Activated B cell treated with CpG ODN at 0.5 μM for 24 hours (primary cell): ENCODE results near the gene VEZT. TPM values are rescaled to one million over a fixed set of nuclear protein-coding genes. Genes with fewer than 3 reads are reported as not detected.
"Not testable (repeated sequence)": the region's sequence is repeated elsewhere in the genome, so short reads cannot be mapped to it uniquely, and the experiment has no call there.

Experiments
- ATAC-seq: fragments of 200-7000 bp; cut with Tn5 transposase; one replicate; pipeline ENCODE4 v1.10.0; 2021; ENCODE audit warnings: low read depth, mild to moderate bottlenecking, moderate library complexity
- CTCF ChIA-PET: fragments of 350-600 bp; sonication (Branson Sonifier 250); formaldehyde crosslinking; loops from one replicate; lab custom pipeline; 2021; ENCODE audit warnings: antibody characterized with exemption; lab: Charles Lee
- POLR2A ChIA-PET: fragments of 350-600 bp; sonication (Branson Sonifier 250); formaldehyde crosslinking; loops from one replicate; lab custom pipeline; 2021; ENCODE audit warnings: antibody characterized with exemption; lab: Charles Lee
- DNase-seq: peaks from one replicate; pipeline ENCODE4 v3.0.0; 2022
- H3K27ac Mint-ChIP-seq: one replicate; pipeline ENCODE4 v1.8.0; 2020; ENCODE audit warnings: mixed read lengths
- H3K27me3 Mint-ChIP-seq: one replicate; pipeline ENCODE4 v1.8.0; 2021; ENCODE audit warnings: mixed read lengths
- H3K36me3 Mint-ChIP-seq: one replicate; pipeline ENCODE4 v1.8.0; 2021; ENCODE audit warnings: low read depth, mixed read lengths
- H3K4me1 Mint-ChIP-seq: one replicate; pipeline ENCODE4 v1.8.0; 2021; ENCODE audit warnings: mixed read lengths
- H3K4me3 Mint-ChIP-seq: one replicate; pipeline ENCODE4 v1.8.0; 2020; ENCODE audit warnings: mild to moderate bottlenecking, mixed read lengths
- H3K9me3 Mint-ChIP-seq: one replicate; pipeline ENCODE4 v1.8.0; 2020; ENCODE audit warnings: mixed read lengths
- intact Hi-C: fragments of 100-400 bp; cut with micrococcal nuclease; formaldehyde crosslinking; loops from one replicate; pipeline ENCODE4 v1.15.1; 2024
- total RNA-seq: library from RNA; stranded (reverse); gene quantifications from 2 replicates; pipeline ENCODE4 v1.2.3, GENCODE V29; 2022
- TF ChIP-seq, protein P1 (sequence below): fragments of 200-600 bp; IDR thresholded peaks from one replicate; pipeline ENCODE4 v1.8.0; 2022; ENCODE audit warnings: antibody characterized with exemption, mild to moderate bottlenecking

The VEZT gene
- total RNA-seq, 1 donor from 2014 or later: 58.7 TPM

DNA sequence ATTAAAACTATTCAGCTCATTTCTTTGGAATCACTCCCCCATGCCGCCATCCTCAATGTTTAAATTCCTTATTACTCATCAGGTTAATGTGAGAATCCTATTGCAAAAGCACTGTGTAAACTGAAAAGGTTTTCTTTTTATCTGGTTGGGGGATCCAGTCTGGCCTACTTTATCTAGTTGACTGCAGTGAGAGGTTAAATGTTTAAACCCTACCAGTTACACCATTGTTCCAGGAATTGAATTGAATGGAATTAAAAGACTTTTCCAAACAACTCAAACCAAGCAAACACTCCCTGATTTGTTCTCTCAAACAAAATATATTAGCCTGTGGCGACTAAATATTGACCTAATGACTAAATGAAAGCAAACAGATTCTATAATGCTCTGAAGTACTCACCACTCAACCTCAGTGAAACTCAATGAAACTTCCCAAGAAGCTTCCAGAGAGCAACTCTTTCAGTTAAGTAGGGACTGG lies 100.5 kb downstream of the VEZT start:
- Mint-ChIP-seq H3K4me1 (no peaks in the 10 kb centered on the region), H3K36me3 (no peaks in the 10 kb centered on the region), H3K27me3 (peaks cover 2% of the 10 kb centered on the region), H3K27ac (no peak overlapping the region), H3K9me3 (no peaks in the 10 kb centered on the region), H3K4me3 (no peak overlapping the region)
- no peak for ATAC-seq
- CTCF ChIA-PET: no interaction called here
- POLR2A ChIA-PET: no interaction called here
- intact Hi-C loops: no loop called here
- TF ChIP-seq, protein P1, sequence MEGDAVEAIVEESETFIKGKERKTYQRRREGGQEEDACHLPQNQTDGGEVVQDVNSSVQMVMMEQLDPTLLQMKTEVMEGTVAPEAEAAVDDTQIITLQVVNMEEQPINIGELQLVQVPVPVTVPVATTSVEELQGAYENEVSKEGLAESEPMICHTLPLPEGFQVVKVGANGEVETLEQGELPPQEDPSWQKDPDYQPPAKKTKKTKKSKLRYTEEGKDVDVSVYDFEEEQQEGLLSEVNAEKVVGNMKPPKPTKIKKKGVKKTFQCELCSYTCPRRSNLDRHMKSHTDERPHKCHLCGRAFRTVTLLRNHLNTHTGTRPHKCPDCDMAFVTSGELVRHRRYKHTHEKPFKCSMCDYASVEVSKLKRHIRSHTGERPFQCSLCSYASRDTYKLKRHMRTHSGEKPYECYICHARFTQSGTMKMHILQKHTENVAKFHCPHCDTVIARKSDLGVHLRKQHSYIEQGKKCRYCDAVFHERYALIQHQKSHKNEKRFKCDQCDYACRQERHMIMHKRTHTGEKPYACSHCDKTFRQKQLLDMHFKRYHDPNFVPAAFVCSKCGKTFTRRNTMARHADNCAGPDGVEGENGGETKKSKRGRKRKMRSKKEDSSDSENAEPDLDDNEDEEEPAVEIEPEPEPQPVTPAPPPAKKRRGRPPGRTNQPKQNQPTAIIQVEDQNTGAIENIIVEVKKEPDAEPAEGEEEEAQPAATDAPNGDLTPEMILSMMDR: no peak
- DNase-seq: no peak

DNA sequence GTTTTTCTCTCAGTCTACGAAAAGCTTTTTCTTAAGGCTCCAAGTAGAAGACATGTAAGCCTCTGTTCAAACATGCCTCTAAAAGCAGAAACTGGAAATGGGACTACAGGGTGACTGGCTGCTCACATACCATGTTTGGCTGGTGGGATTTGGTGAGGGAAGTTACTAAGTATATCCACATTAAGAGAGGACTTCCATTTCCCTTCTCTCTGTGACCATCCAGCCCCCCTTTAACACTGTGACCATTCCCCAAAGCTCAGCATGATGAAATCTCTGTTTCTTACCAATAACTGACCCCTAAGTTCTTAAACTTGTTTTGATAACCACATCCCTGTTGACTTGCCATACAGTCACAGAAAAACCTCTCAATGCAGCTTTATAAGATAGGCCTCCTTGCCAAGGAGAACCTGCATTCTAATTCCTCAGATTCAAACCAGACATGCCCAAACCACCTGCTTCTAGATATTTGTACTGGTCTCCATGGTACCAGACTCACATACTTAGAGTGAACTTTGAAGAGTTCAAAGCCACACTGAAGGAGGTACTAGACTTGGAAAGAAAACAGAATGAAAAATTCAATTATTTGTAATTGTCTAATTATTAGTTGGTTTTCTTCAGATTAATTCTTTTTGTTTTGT lies 102.2 kb downstream of the VEZT start:
- TF ChIP-seq, protein P1: no peak

DNA sequence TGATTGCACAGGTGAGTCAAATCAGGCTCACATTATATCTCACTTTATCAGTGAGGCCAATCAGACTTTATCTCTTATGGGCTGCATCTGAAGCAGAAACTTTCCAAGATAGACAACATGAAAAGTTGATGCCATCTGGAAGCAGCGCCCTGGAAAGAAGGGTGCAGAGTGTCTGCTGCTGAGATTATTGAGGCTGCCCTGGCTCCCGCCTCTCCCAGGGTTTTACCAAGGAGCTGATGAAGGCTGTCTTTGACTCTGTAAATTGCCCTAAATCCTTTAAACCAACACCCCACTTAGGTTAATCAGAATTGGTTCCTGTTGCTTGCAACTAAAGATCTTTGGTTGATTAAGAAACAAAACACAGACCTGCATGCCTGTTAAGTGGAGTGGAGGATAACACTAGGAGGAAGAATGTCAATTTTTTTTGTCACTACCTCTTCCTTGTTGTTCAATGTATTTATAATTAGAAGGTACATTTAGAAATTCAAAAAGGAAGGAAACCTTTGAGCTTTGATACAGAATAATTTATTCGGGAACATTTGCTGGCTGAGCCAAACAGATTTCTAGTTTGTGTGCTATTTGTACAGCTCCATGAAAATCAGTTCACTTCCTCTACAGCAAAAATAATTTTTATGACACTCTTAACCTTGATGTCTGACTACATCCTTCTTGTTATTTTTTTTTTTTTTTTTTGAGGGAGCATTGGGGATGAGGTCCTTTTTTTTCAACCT lies 104.1 kb downstream of the VEZT start:
- ChIA-PET CTCF (no interaction called here), POLR2A (no interaction called here)
- H3K27ac Mint-ChIP-seq: no peak overlapping the region
- H3K27me3 Mint-ChIP-seq: peaks cover 2% of the 10 kb centered on the region
- intact Hi-C loops: no loop called here
- ATAC-seq (no peak), DNase-seq (no peak)
- no peak overlapping the region for H3K4me3 Mint-ChIP-seq
- no peaks in the 10 kb centered on the region for H3K4me1 Mint-ChIP-seq
- no peaks in the 10 kb centered on the region for H3K9me3 Mint-ChIP-seq
- TF ChIP-seq, protein P1: no peak
- no peaks in the 10 kb centered on the region for H3K36me3 Mint-ChIP-seq

More for the DNA sequence above, 102.2 kb downstream of the VEZT start:
- H3K36me3 Mint-ChIP-seq: no peaks in the 10 kb centered on the region
- no peaks in the 10 kb centered on the region for H3K4me1 Mint-ChIP-seq
- H3K27ac Mint-ChIP-seq: no peak overlapping the region
- no peaks in the 10 kb centered on the region for H3K9me3 Mint-ChIP-seq
- H3K27me3 Mint-ChIP-seq: peaks cover 2% of the 10 kb centered on the region
- DNase-seq (no peak), ATAC-seq (no peak)
- intact Hi-C loops: no loop called here
- ChIA-PET POLR2A (no interaction called here), CTCF (no interaction called here)
- no peak overlapping the region for H3K4me3 Mint-ChIP-seq

DNA sequence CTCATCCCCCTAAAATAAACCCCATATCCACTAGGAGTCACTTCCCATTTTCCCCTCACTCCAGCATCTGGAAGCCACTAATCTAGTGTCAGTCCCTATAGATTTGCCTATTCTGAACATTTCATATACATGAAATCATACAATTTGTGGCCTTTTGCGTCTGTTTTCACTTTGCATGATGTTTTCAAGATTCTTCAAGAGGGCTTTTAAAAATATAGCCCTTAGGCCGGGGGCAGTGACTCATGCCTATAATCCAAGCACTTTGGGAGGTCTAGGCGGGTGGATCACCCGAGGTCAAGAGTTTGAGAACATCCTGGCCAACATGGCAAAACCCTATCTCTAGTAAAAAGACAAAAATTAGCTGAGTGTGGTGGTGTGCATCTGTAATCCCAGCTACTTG lies 104.7 kb downstream of the VEZT start:
- intact Hi-C loops: no loop called here
- Mint-ChIP-seq H3K9me3 (no peaks in the 10 kb centered on the region), H3K36me3 (no peaks in the 10 kb centered on the region), H3K4me1 (no peaks in the 10 kb centered on the region), H3K27ac (no peak overlapping the region), H3K4me3 (no peak overlapping the region), H3K27me3 (peaks cover 2% of the 10 kb centered on the region)
- DNase-seq (no peak), ATAC-seq (no peak)
- ChIA-PET POLR2A (no interaction called here), CTCF (no interaction called here)
- TF ChIP-seq, protein P1: no peak

DNA sequence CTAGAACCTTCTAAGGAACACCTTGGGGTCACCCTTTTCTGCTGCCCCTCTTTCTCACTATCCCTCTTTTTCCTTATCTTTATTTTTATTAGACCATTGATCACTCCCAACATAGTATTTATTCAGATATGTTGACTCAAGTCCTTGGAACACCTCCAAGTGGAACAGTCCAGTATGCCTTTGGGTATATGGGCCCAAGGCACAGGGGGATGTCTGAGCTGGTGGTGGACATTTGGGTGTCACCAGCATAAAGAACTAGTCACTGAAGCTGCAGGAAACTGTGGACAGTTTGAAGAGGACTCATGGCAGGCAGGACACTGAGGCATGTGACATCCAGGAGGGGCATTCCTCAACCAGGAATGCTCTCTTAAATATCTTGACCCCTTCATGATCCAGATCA lies 105.6 kb downstream of the VEZT start:
- intact Hi-C loops: no loop called here
- Mint-ChIP-seq H3K27me3 (peaks cover 2% of the 10 kb centered on the region), H3K27ac (no peak overlapping the region), H3K36me3 (no peaks in the 10 kb centered on the region), H3K4me3 (no peak overlapping the region), H3K9me3 (no peaks in the 10 kb centered on the region), H3K4me1 (no peaks in the 10 kb centered on the region)
- POLR2A ChIA-PET: no interaction called here
- ATAC-seq: no peak
- TF ChIP-seq, protein P1: no peak
- CTCF ChIA-PET: no interaction called here
- no peak for DNase-seq

DNA sequence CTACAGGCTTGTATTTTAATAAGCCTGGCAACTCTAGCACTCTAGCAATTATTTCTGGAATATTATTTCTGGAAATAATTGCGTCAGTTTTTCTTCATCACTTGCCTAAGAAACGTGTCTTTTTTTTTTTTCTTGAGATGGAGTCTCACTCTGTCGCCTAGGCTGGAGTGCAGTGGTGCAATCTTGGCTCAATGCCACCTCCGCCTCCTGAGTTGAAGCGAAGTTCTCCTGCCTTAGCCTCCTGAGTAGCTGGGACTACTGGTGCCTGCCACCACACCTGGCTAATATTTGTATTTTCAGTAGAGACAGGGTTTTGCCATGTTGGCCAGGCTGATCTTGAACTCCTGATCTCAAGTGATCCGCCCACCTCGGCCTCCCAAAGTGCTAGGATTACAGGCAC lies 106.6 kb downstream of the VEZT start:
- H3K9me3 Mint-ChIP-seq, CTCF ChIA-PET: not testable (repeated sequence)

More for the DNA sequence above, 106.6 kb downstream of the VEZT start:
- ATAC-seq, H3K36me3 Mint-ChIP-seq, H3K4me3 Mint-ChIP-seq, H3K27me3 Mint-ChIP-seq, H3K27ac Mint-ChIP-seq, DNase-seq, POLR2A ChIA-PET, H3K4me1 Mint-ChIP-seq, intact Hi-C loops: not testable (repeated sequence)
